ENCODE results near the gene TMEM253.
A peak's percentile ranks its signal among the peaks of the same experiment; 100 is the strongest.

TMEM253 gene

GRCh38 chr14:21084998-21085853, 15.6 kb upstream of the TMEM253 start:
- Histone ChIP-seq H3K9me3 (ENCODE audit: low read length) (no peaks in the 10 kb centered on the region), H3K4me1 (ENCODE audit: insufficient read depth, low read length) (no peaks in the 10 kb centered on the region), H3K9ac (ENCODE audit: low read length) (no peak overlapping the region), H3K36me3 (ENCODE audit: insufficient read depth, low read length) (peaks cover 75% of the 10 kb centered on the region), H3K27ac (ENCODE audit: low read depth, low read length) (no peak overlapping the region), H3K27me3 (ENCODE audit: control insufficient read depth in 1 of 2, insufficient read depth in 2 of 2, low read length in 2 of 2) (no peaks in the 10 kb centered on the region), H3K4me3 (ENCODE audit: low read depth in 1 of 2, low read length in 2 of 2) (no peak overlapping the region)

DNA sequence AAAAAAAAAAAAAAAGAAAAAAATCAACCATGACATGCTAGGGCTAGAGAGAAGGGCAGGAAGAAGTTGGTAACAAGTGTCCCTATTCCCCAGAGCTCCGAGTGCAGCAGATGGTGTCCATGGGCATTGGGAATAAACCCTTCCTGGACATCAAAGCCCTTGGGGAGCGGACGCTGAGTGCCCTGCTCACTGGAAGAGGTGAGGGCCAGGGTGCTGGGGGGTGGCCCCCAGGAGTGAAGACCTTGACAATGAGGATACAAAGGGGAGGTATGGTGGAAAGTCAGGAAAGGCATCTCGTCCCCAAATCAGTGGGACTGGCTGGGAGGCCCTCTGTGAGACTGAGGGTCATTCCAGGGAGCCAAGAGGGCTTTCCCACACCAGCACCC, 14.0 kb upstream of the TMEM253 start:
- H3K4me1 ChIP-seq (ENCODE audit: insufficient read depth, low read length), result no peaks in the 10 kb centered on the region
- peak overlapping the region; percentile 17 for H3K27ac ChIP-seq (ENCODE audit: low read depth, low read length)
- H3K4me3 ChIP-seq (ENCODE audit: low read depth in 1 of 2, low read length in 2 of 2), result no peak overlapping the region
- peaks cover 71% of the 10 kb centered on the region for H3K36me3 ChIP-seq (ENCODE audit: insufficient read depth, low read length)
- H3K27me3 ChIP-seq (ENCODE audit: control insufficient read depth in 1 of 2, insufficient read depth in 2 of 2, low read length in 2 of 2), result no peaks in the 10 kb centered on the region
- H3K9me3 ChIP-seq (ENCODE audit: low read length), result no peaks in the 10 kb centered on the region
- H3K9ac ChIP-seq (ENCODE audit: low read length), result no peak overlapping the region

DNA sequence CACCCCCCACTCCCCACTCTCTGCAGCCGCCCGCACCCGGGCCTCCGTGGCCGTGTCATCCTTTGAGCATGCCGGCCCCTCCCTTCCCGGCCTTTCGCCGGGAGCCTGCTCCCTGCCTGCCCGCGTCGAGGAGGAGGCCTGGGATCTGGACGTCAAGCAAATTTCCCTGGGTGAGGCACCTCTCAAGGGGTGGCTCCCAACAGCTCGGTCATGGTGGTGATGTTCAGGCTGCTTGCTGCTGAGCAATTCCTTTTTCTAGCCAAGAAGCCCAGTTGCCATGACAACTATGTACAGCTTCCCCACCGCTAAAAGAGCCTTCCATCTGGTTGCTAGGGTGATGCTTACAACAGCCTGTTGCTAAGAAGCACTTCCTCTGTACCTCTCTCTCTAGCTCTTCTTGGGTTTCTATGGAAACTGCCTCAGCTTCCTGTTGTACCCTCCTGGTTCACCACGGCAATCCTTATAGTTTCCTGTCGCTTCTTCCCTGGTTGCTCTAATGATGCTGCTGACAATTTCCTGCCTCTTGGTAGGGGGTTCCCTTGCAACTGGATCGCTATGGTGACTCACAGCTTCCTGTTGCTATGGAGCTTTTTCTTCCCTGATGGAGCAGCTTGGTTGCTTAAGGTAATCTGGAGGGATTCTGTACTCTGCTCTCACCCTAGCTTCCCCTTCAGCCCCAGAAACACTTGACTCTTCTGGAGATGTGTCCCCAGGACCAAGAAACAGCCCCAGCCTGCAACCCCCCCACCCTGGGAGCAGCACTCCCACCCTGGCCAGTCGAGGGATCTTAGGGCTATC, 13.4 kb upstream of the TMEM253 start:
- no peaks in the 10 kb centered on the region for H3K27me3 ChIP-seq (ENCODE audit: control insufficient read depth in 1 of 2, insufficient read depth in 2 of 2, low read length in 2 of 2)
- no peaks in the 10 kb centered on the region for H3K4me1 ChIP-seq (ENCODE audit: insufficient read depth, low read length)
- no peaks in the 10 kb centered on the region for H3K9me3 ChIP-seq (ENCODE audit: low read length)
- H3K4me3 ChIP-seq (ENCODE audit: low read depth in 1 of 2, low read length in 2 of 2), result no peak overlapping the region
- H3K36me3 ChIP-seq (ENCODE audit: insufficient read depth, low read length), result peaks cover 65% of the 10 kb centered on the region
- no peak overlapping the region for H3K9ac ChIP-seq (ENCODE audit: low read length)
- H3K27ac ChIP-seq (ENCODE audit: low read depth, low read length), result peak overlapping the region; percentile 17

GRCh38 chr14:21088687-21089086, 12.2 kb upstream of the TMEM253 start:
- Histone ChIP-seq H3K4me3 (ENCODE audit: low read depth in 1 of 2, low read length in 2 of 2) (no peak overlapping the region), H3K4me1 (ENCODE audit: insufficient read depth, low read length) (peaks cover under 1% of the 10 kb centered on the region)

DNA sequence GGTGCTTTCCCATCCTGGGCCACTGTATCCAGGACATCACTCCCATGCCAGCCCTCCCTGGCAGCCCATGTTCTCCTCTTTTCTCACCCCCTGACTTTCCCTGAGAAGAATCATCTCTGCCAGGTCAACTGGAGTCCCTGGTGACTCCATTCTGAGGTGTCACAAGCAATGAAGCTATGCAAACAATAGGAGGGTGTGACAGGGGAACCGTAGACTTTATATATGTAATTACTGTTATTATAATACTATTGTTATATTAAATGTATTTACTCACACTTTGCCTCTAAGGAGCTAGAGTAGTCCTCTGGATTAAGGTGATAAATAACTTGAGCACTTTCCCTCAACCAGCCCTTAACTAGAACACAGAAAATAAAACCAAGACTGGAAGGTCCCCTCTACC, 11.6 kb upstream of the TMEM253 start:
- Histone ChIP-seq H3K27me3 (ENCODE audit: control insufficient read depth in 1 of 2, insufficient read depth in 2 of 2, low read length in 2 of 2) (no peaks in the 10 kb centered on the region), H3K9ac (ENCODE audit: low read length) (no peak overlapping the region), H3K4me3 (ENCODE audit: low read depth in 1 of 2, low read length in 2 of 2) (no peak overlapping the region), H3K27ac (ENCODE audit: low read depth, low read length) (no peak overlapping the region), H3K36me3 (ENCODE audit: insufficient read depth, low read length) (peaks cover 61% of the 10 kb centered on the region), H3K9me3 (ENCODE audit: low read length) (no peaks in the 10 kb centered on the region), H3K4me1 (ENCODE audit: insufficient read depth, low read length) (peaks cover 6% of the 10 kb centered on the region)

More at GRCh38 chr14:21088687-21089086, 12.2 kb upstream of the TMEM253 start:
- Histone ChIP-seq H3K36me3 (ENCODE audit: insufficient read depth, low read length) (peaks cover 66% of the 10 kb centered on the region), H3K27me3 (ENCODE audit: control insufficient read depth in 1 of 2, insufficient read depth in 2 of 2, low read length in 2 of 2) (no peaks in the 10 kb centered on the region), H3K27ac (ENCODE audit: low read depth, low read length) (no peak overlapping the region), H3K9ac (ENCODE audit: low read length) (no peak overlapping the region), H3K9me3 (ENCODE audit: low read length) (no peaks in the 10 kb centered on the region)

DNA sequence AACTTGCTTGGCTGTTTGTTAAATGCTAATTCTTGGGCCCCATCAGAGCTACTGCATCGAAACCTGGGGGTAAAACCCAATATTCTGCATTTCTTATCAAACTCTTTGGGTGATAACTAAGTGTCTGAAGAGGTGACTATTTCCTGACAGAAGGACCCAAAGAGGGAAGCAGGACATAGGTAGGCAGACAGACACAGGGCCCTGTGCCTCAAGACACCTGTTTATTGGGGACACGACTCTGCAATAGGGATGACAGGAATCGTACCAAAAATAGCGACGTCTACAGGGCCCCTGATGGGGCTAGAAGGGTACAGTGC, 11.0 kb upstream of the TMEM253 start:
- no peak overlapping the region for H3K9ac ChIP-seq (ENCODE audit: low read length)
- H3K27me3 ChIP-seq (ENCODE audit: control insufficient read depth in 1 of 2, insufficient read depth in 2 of 2, low read length in 2 of 2), result no peaks in the 10 kb centered on the region
- no peaks in the 10 kb centered on the region for H3K9me3 ChIP-seq (ENCODE audit: low read length)
- H3K4me3 ChIP-seq (ENCODE audit: low read depth in 1 of 2, low read length in 2 of 2), result no peak overlapping the region
- H3K36me3 ChIP-seq (ENCODE audit: insufficient read depth, low read length), result peaks cover 56% of the 10 kb centered on the region
- H3K4me1 ChIP-seq (ENCODE audit: insufficient read depth, low read length), result peaks cover 8% of the 10 kb centered on the region
- H3K27ac ChIP-seq (ENCODE audit: low read depth, low read length), result no peak overlapping the region

DNA sequence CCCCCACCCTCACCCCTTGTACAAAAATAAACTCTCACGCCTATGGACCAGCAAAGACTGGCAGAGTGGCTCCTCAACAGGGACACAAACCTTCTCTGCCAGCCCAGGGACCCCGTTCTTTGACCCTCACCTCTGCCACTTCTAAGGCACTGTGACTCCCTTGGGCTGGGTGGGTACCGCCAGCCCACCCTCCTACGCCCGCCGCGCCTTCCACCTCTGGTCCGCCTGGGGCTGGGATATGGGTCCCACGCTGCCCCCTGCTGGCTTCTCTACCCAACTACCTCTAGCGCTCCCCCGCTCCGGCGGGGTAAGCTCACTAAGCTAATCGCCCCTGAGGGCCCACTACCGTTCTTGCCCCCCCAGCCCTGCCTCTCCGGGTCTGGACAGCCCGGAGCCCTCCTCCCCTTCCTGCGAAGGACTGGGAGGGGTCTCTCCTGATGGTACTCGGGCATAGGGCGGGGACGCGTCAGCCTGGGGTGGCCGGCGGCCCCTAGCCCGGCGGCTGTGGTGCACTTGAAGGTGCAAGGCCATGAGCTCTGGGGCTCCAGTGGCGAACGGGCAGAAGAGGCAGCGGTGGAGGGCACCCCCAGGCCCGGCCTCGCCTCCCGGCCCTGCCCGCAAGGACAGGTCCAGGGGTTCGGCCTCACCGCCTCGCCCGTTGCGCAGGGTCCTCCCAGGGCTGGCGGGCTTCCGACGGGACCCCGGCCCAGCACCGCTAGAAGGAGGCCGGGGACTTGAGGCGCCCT, 10.5 kb upstream of the TMEM253 start:
- no peaks in the 10 kb centered on the region for H3K9me3 ChIP-seq (ENCODE audit: low read length)
- no peaks in the 10 kb centered on the region for H3K27me3 ChIP-seq (ENCODE audit: control insufficient read depth in 1 of 2, insufficient read depth in 2 of 2, low read length in 2 of 2)
- H3K27ac ChIP-seq (ENCODE audit: low read depth, low read length), result no peak overlapping the region
- peaks cover 8% of the 10 kb centered on the region for H3K4me1 ChIP-seq (ENCODE audit: insufficient read depth, low read length)
- no peak overlapping the region for H3K9ac ChIP-seq (ENCODE audit: low read length)
- H3K36me3 ChIP-seq (ENCODE audit: insufficient read depth, low read length), result peaks cover 50% of the 10 kb centered on the region
- H3K4me3 ChIP-seq (ENCODE audit: low read depth in 1 of 2, low read length in 2 of 2), result no peak overlapping the region

GRCh38 chr14:21090940-21091663, 9.8 kb upstream of the TMEM253 start:
- H3K27ac ChIP-seq (ENCODE audit: low read depth, low read length), result no peak overlapping the region
- no peak overlapping the region for H3K9ac ChIP-seq (ENCODE audit: low read length)
- no peaks in the 10 kb centered on the region for H3K9me3 ChIP-seq (ENCODE audit: low read length)
- peaks cover 43% of the 10 kb centered on the region for H3K36me3 ChIP-seq (ENCODE audit: insufficient read depth, low read length)
- H3K4me1 ChIP-seq (ENCODE audit: insufficient read depth, low read length), result peaks cover 8% of the 10 kb centered on the region
- no peaks in the 10 kb centered on the region for H3K27me3 ChIP-seq (ENCODE audit: control insufficient read depth in 1 of 2, insufficient read depth in 2 of 2, low read length in 2 of 2)
- no peak overlapping the region for H3K4me3 ChIP-seq (ENCODE audit: low read depth in 1 of 2, low read length in 2 of 2)

DNA sequence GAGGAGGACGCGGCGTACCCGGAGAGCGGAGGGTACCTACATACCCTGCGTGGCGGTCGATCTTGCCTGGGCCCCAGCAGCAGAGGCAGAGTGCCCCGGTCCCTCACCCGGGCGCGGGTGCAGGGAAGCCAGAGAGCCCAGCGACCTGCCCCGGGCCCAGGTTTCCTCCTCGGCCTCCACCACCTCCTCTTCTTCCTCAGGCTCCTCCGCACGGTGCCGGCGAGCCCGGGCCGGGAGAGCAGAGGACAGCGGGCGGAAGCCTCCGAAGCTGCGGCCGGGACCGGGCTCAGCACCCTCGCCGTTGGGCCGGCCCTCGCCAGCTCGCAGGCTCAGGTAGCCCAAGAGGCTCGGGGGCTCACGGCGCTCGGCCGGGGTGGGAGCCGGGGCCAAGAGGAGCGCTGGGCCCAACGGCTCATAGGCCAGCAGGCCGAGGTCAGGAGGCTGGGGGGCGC, 9.0 kb upstream of the TMEM253 start:
- Histone ChIP-seq H3K9ac (ENCODE audit: low read length) (no peak overlapping the region), H3K27ac (ENCODE audit: low read depth, low read length) (no peak overlapping the region), H3K4me1 (ENCODE audit: insufficient read depth, low read length) (peaks cover 16% of the 10 kb centered on the region), H3K9me3 (ENCODE audit: low read length) (no peaks in the 10 kb centered on the region), H3K27me3 (ENCODE audit: control insufficient read depth in 1 of 2, insufficient read depth in 2 of 2, low read length in 2 of 2) (no peaks in the 10 kb centered on the region), H3K4me3 (ENCODE audit: low read depth in 1 of 2, low read length in 2 of 2) (no peak overlapping the region), H3K36me3 (ENCODE audit: insufficient read depth, low read length) (peaks cover 36% of the 10 kb centered on the region)

GRCh38 chr14:21092273-21093011, 8.4 kb upstream of the TMEM253 start:
- Histone ChIP-seq H3K27ac (ENCODE audit: low read depth, low read length) (no peak overlapping the region), H3K9me3 (ENCODE audit: low read length) (no peaks in the 10 kb centered on the region), H3K4me3 (ENCODE audit: low read depth in 1 of 2, low read length in 2 of 2) (no peak overlapping the region), H3K27me3 (ENCODE audit: control insufficient read depth in 1 of 2, insufficient read depth in 2 of 2, low read length in 2 of 2) (no peaks in the 10 kb centered on the region), H3K9ac (ENCODE audit: low read length) (no peak overlapping the region), H3K4me1 (ENCODE audit: insufficient read depth, low read length) (peaks cover 22% of the 10 kb centered on the region), H3K36me3 (ENCODE audit: insufficient read depth, low read length) (peaks cover 33% of the 10 kb centered on the region)
